ENCODE results near the gene FASTK.

- no peak for TF ChIP-seq CTCF (optimal IDR thresholded peaks at IDR 0.05 in 1 of 3, IDR thresholded peaks at IDR 0.05 in 1 of 3, conservative IDR thresholded peaks at IDR 0.05 in 1 of 3; ENCODE audit: extremely low read depth in 1 of 3, insufficient read depth in 2 of 3, low read length in 3 of 3)
- TF ChIP-seq EZH2 (IDR thresholded peaks at IDR 0.05; ENCODE audit: low read length): no peak
Measured at GRCh38 chr7:151079199-151079910, 1.3 kb downstream of the FASTK start.

Measured in keratinocyte (primary cell).